Retinal pigment epithelial cell (primary cell): ENCODE data around the gene CUL1.

Experiments used
- DNase-seq: peaks from one replicate; pipeline ENCODE4 v3.0.0-alpha.2; 2010; ENCODE audit warnings: low read depth
- H3K4me3 ChIP-seq: 2 replicates; pipeline ENCODE4 v1.5.1; 2011; ENCODE audit warnings: mild to moderate bottlenecking, low read length, control low read depth, moderate library complexity
- TF ChIP-seq, protein P1 (sequence below): conservative IDR thresholded peaks from 2 replicates; pipeline ENCODE4 v1.5.1; 2011; ENCODE audit warnings: low read depth, low read length, control low read depth, inconsistent platforms

Gene CUL1

GRCh38 chr7:148698397-148699023 is at the start of gene CUL1:
Gene CUL1, plus strand, starts transcription at chr7:148698903. Its CDS starts 31,220 bp downstream, at chr7:148730123.
- TF ChIP-seq, protein P1, sequence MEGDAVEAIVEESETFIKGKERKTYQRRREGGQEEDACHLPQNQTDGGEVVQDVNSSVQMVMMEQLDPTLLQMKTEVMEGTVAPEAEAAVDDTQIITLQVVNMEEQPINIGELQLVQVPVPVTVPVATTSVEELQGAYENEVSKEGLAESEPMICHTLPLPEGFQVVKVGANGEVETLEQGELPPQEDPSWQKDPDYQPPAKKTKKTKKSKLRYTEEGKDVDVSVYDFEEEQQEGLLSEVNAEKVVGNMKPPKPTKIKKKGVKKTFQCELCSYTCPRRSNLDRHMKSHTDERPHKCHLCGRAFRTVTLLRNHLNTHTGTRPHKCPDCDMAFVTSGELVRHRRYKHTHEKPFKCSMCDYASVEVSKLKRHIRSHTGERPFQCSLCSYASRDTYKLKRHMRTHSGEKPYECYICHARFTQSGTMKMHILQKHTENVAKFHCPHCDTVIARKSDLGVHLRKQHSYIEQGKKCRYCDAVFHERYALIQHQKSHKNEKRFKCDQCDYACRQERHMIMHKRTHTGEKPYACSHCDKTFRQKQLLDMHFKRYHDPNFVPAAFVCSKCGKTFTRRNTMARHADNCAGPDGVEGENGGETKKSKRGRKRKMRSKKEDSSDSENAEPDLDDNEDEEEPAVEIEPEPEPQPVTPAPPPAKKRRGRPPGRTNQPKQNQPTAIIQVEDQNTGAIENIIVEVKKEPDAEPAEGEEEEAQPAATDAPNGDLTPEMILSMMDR, result no peak
- peak within 1 kb of the TSS; percentile 79 for H3K4me3 ChIP-seq
- no peak for DNase-seq

DNA sequence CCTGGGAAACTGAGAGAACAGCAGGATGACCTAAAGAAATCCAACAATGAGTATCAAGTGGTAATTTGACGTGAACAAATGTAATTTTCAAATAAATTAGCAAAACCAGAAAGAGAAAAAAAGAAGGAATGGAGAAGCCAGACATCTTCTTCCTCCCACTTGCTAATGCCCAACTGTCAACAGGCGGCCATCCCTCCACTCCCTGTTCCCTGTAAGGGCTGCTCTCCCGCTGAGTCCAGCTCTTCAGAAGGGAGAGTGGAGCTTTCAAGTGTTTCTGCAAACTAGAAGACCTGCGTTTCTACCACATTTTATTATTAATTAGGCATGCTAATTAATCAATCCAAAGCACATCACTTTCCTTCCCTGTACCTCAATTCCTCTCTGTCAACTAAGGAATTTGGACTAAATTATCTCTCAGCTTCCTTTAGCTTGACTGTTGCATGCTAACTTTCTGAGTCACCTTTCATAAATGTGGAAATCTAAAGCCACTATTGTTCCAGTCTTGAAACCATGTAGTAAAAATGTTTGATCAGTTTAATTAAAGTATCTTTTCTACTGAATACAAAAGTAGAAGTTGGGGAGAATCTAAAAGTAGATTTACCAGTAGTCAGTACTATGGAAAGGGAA is 48.4 kb upstream of the CUL1 start:
- DNase-seq, result no peak
- H3K4me3 ChIP-seq, result no peak overlapping the region
- TF ChIP-seq, protein P1, result no peak

DNA sequence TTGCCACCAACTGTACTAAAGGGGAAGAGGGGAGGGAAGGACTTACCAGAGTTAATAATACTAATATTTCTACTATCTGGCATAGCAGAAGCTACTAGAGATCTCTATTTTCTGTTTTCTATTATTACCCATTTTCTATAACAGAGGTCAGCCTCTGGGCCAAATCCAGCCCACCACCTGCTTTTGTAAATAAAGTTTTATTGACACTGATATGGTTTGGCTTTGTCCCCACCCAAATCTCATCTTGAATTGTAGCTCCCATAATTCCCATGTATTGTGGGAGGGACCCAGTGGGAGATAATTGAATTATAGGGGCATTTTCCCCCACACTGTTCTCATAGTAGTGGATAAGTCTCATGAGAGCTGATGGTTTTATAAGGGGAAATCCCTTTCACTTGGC is 45.9 kb upstream of the CUL1 start:
- TF ChIP-seq, protein P1, result no peak
- no peak overlapping the region for H3K4me3 ChIP-seq

GRCh38 chr7:148657929-148658328 is 40.8 kb upstream of the CUL1 start:
- no peak for DNase-seq
- TF ChIP-seq, protein P1, result no peak
- H3K4me3 ChIP-seq, result no peak overlapping the region

More for the DNA sequence above, 45.9 kb upstream of the CUL1 start:
- DNase-seq, result no peak

DNA sequence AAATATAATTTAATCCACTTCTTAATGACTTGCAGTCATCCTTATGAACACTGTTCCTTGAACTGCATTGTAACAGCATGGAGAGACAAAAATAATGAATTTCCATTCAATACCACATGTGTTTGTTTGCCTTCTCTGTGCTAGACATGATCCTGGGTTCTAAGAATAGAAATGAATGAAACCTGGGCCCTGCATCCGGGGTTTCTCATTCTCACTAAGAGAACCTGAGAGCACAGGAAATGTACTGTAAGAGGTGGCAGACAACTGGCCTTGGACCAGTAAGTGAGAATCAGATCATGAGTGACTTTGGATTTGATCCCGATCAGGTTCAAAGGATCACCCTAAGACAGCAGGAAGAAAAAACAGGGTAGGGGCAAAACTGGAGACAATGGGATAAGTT is 37.2 kb upstream of the CUL1 start:
- no peak for DNase-seq
- no peak overlapping the region for H3K4me3 ChIP-seq
- TF ChIP-seq, protein P1, result no peak

- TF ChIP-seq, protein P1, result no peak
- H3K4me3 ChIP-seq, result no peak overlapping the region
- DNase-seq, result no peak
Measured at GRCh38 chr7:148662646-148663045, 36.1 kb upstream of the CUL1 start.

DNA sequence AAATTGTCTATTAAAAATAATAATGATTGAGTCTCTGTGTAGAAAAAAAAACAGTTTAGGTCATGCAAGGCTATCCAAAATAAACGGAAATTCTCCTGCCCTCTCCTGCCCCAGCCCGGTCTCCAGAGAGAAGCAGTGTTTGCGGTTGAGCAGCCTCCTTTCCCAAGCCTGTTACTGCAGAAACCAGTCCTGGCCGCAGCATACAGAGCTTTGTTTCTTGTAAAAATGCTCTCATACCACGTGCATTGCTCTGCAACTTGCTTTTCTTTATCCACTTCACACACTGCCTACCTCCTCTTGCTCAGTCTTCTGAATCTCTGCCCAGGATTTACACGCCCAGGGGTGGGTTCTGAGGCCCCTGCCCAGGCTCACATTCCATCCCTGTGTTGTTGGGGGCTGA is 34.4 kb upstream of the CUL1 start:
- TF ChIP-seq, protein P1, result no peak
- peak; percentile 19 for DNase-seq
- H3K4me3 ChIP-seq, result no peak overlapping the region
